ENCODE measurements around the gene CLCN7.

CLCN7 gene

DNA sequence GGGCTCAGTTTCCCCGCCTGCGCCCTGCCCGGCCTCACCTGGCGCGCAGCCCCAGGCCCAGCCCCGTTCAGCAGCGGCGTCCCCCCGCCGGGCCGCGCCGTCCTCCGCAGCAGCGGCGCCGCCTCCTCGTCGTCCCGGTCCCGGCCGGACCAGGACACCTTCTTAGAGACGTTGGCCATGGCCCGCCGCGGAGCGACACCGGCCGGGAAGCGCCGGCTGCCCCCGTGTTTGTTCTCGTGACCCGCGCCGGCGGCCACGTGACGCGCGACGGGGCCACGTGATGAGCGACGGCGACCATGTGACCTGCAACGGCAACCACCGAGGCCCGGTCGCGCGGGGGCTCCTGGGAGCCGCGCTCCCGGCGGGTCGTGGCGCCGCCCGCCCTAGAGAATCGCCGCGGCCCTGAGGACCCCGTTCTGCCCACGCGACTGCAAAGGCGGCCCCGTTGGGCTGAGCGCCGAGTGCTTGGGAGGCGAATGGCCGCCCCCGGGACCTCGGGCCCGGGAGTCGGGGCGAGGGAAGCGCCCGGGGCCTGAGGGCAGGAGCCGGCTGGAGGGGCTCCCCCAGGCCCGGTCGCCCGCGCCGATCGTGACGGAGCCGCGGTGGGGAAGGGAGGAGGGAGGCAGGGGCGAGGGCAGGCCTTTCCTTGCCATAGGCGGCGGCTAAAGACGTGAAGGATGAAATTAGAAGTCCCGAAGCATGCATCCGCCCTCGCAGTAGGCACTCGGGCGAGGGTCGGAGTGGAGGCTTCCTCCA, at the start of gene CLCN7:
Gene CLCN7 (minus strand): TSS at position 233 of the 756 bp plus-strand sequence. CDS start 54 bp downstream, at position 179.
- DNase-seq (ENCODE audit: insufficient read length, low spot score) = peak; percentile 94
- peak; percentile 99 for FAIRE-seq

DNA sequence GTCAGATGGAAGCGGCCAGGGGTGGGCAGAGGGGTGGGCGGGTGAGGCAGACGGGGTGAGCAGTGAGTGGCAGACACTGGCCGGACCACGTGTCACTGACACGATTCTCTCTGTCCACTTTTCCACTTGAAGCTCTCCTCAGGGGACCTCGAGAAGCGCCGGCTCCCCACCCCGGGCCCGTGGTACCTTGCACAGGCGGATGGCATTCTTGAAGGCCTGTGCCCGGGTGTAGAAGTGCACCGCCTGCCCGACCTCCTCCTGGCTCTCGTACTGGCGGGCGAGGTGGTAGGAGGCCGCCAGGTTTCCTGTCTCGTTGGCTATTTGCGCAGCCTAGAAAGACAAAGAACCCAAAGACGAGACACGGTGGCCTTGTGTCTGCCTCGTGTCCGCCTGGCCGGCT, 49.5 kb upstream of the CLCN7 start:
- FAIRE-seq = no peak
- DNase-seq (ENCODE audit: insufficient read length, low spot score) = no peak

DNA sequence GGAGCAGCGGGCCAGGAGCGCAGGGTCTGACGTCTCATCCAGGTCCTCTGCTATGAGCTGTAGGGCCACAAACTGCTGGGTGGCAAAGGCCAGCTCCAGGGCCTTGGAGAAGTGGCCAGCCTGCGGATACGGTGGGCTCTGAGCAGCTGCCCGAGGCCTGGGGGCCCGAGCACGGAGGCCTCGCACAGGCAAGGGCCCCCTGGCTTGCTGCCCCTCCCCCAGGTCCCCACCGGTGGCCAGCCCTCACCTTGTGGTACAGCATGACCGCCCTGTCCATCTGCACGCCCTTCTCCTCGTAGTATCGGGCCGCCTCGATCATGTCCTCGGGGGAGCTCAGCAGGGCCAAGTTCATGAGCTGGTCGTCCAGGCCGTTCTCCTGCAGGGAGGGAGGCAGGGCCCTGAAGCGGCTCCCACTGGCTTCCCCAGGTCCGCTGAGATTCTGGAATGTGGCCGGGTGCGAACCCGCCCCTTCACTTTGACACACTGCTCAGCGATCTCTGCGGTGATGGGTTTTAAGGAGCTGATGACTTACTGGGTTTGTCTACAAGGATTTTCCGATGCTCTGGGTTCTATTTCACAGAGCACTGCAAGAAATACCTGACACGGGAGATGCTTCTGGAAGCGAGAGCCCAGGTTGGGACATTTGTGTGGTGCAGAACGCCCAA, 48.9 kb upstream of the CLCN7 start:
- no peak for FAIRE-seq

GRCh38 chr16:1520461-1520860, 45.6 kb upstream of the CLCN7 start:
- FAIRE-seq (no peak), DNase-seq (ENCODE audit: insufficient read length, low spot score) (no peak)

More for the DNA sequence above, 48.9 kb upstream of the CLCN7 start:
- no peak for DNase-seq (ENCODE audit: insufficient read length, low spot score)

GRCh38 chr16:1519831-1520230, 45.0 kb upstream of the CLCN7 start:
- no peak for FAIRE-seq
- no peak for DNase-seq (ENCODE audit: insufficient read length, low spot score)

GRCh38 chr16:1518626-1519135, 43.9 kb upstream of the CLCN7 start:
- no peak for FAIRE-seq

DNA sequence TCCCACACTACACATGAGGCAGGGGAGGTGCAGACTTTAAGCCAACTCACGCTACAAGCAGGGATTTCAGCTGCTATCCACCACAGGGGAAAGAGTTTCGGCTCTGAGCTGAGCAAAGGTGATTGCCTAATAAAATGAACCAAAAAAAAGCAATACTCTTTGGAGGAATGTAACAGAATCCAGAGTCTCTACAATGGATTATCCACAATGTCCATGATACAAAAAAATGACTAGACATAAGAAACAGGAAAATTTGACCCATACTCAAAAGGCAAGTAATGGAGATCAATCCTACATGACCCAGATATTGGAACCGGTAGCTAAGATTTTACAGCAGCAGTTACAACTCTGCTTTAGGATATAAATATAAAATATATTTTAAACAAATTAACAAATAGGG, 39.7 kb upstream of the CLCN7 start:
- FAIRE-seq = no peak
- no peak for DNase-seq (ENCODE audit: insufficient read length, low spot score)

More at GRCh38 chr16:1518626-1519135, 43.9 kb upstream of the CLCN7 start:
- DNase-seq (ENCODE audit: insufficient read length, low spot score) = no peak

- DNase-seq (ENCODE audit: insufficient read length, low spot score) = no peak
- no peak for FAIRE-seq
Measured at GRCh38 chr16:1512774-1513173, 37.9 kb upstream of the CLCN7 start.

DNA sequence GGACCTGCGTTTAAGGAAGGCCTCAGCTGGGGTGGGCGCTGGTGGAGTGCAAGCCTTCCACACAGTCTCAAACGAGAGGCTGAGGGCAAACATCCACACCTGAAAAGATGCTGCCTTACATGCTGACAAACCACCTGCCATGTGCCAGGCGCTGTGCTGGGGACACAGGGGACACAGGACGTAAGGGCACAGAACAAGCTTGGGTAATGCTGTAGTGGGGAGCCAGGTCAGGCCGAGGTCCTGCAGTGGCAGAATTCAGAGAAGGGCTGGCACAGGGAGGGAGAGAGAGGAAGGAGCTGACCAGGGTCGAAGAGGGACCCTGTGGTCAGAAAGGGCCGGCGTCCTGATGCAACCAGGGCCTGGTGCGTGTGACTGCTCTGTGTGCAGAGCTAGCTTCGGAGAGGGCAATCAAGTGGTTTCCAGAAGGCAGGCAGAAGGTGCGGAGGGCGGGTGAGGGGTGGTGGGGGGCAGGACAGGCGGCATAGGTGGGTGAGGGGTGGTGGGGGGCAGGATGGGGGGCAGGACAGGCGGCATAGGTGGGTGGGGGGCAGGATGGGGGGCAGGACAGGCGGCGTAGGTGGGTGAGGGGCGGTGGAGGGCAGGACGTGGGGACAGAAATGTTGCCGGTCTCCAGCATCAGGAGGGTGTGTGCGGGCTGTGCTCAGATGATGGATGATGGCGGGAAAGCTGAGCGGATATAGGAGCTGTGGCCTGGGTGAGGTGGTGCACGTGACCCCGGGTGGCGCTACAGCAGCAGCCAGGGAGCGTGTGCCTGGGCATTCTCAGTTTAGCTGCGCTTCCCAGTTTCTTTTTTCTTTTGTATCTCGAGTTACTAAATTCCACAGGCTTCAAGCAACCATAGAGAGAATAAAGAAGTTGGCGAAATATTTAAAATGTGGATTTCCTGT, 37.1 kb upstream of the CLCN7 start:
- DNase-seq (ENCODE audit: insufficient read length, low spot score) (no peak), FAIRE-seq (no peak)

- FAIRE-seq (no peak), DNase-seq (ENCODE audit: insufficient read length, low spot score) (no peak)
Measured at GRCh38 chr16:1510941-1511351, 36.1 kb upstream of the CLCN7 start.

DNA sequence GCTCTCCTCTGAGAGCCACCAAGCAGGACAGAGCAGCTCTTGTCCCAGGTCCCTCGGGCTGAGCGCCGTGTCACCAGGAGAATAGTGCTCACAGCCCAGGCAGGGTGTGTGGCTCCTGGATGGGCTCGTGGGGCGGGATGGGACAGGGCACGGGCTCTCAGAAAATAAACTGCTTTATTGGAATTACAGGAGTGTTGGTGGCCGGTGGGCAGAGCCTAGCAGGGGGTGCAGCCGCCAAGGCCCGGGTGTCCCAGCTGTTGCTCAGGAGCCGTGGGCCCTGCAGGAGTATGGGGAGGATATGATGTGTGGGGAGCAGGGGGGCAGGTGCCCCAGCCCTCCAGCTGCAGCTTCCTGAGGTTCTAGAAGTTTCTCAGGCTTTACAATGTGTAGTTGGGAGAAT, 35.4 kb upstream of the CLCN7 start:
- FAIRE-seq (no peak), DNase-seq (ENCODE audit: insufficient read length, low spot score) (no peak)

DNA sequence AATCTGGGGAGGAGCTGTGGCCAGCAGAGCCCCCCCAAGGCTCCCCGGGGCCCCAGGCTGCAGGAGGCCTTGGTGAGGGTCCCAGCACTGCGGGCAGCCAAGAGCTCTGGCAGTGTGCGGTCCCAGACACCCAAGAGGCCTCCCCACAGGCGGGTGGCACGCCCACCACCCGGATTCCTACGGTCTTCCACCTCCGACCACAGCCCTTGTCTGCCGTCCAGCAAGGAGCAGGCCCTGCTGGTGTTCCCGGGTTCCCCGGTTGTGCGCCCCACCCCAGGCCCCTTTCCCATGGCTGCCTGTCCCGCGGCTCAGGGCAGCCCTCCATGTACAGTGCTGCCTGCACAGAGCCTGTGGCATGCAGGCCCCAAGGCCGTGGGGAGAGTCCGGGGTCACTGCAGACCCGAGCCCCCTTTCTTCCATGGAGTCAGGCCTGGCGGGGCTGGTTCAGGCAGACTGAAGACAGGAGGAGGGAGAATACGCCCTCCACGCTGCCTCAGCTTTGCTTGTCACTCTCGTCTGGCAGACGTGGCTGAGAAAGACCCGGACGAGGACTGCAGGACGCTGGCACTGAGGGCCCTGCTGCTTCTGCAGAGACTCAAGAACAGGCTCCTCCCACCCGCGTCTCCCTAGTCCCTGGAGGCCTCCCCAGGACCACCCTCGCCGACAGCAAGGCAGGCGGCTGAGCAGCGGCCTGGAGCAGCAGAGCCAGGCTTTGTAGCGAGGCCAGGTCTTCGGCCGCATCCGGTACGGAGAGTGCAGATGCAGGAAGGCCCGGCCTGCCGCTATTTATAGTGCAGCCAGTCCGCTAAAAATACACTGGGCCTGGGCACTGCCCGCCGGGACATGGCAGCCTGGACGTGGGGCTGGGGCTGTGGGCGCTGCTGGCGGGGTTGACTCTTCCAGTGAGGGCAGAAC, 34.7 kb upstream of the CLCN7 start:
- DNase-seq (ENCODE audit: insufficient read length, low spot score) (no peak), FAIRE-seq (no peak)

- DNase-seq (ENCODE audit: insufficient read length, low spot score) = no peak
- no peak for FAIRE-seq
Measured at GRCh38 chr16:1508494-1509187, 33.8 kb upstream of the CLCN7 start.

- FAIRE-seq = no peak
- DNase-seq (ENCODE audit: insufficient read length, low spot score) = no peak
Measured at GRCh38 chr16:1506494-1507213, 31.8 kb upstream of the CLCN7 start.

DNA sequence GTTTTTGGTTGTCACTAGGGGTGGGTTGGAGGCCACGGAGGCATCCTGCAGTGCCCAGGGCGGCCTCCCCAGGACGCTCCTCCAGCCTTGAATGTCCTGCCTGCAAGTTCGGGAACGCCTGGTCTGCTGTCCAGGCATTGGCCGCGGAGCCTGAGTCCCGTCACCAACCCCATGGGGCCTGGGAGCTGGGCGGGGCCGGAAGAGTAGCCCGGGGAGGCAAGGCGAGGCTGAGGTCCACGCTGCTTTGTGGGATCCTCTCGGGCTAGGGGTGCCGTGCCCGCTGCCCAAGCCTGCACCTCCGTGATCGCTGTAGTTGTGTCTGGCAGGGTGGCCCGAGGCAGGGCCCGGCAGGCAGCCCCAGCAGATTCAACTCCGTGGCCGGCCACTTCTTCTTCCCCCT, 31.1 kb upstream of the CLCN7 start:
- FAIRE-seq (no peak), DNase-seq (ENCODE audit: insufficient read length, low spot score) (no peak)

GRCh38 chr16:1505073-1505844, 30.4 kb upstream of the CLCN7 start:
- no peak for FAIRE-seq

DNA sequence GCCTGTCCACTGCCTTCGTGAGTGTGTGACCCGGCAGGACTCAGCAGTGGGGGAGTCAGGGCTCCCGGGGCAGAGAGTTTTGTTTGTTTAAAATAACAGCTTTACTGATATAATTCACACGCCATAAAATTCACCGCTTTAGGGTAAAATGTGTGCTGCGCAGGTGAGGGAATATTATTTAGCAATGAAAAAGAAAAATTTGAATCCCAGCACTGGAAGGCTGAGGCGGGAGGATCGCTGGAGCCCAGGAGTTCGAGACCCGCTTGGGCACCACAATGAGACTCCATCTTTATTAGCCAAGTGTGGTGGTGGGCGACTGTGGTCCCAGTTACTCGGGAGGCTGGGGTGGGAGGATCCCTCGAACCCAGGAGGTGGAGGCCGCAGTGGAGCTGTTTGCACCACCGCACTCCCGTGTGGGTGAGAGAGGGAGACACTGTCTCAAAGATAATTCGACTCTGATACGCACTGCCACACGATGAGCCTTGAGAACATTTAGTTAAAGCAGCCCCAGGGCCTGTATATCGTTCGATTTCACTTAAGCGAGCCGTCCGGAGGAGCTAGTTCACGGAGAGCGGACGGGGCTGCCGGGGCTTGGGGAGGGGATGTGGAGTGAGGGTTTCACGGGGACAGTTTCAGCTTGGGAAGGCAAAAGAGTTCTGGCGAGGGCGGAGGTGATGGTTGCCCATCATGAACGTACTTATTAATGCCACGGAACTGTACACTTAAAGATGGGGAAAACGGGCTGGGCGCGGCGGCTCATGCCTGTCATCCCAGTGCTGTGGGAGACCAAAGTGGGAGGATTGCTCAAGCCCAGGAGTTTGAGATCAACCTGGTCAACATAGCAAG, 28.5 kb upstream of the CLCN7 start:
- no peak for DNase-seq (ENCODE audit: insufficient read length, low spot score)
- FAIRE-seq = no peak

More at GRCh38 chr16:1505073-1505844, 30.4 kb upstream of the CLCN7 start:
- no peak for DNase-seq (ENCODE audit: insufficient read length, low spot score)

Data from HTR-8/SVneo (cell line).